Measurements from ENCODE around the gene SMC3.

SMC3 gene

GRCh38 chr10:110649347-110650264 lies 82.1 kb downstream of the SMC3 start:
- no peak overlapping the region for H3K4me3 ChIP-seq (ENCODE audit: low read depth, low read length)
- no peak for TF ChIP-seq CTCF (IDR thresholded peaks at IDR 0.05; ENCODE audit: low read depth, low read length)
- no peaks in the 10 kb centered on the region for H3K36me3 ChIP-seq
- no peaks in the 10 kb centered on the region for H3K27me3 ChIP-seq (ENCODE audit: insufficient read depth, low read depth, severe bottlenecking)
- H3K9me3 ChIP-seq (ENCODE audit: severe bottlenecking) = no peaks in the 10 kb centered on the region
- H3K27ac ChIP-seq = no peak overlapping the region
- DNase-seq = no peak

GRCh38 chr10:110650265-110650668 lies 82.8 kb downstream of the SMC3 start:
- Histone ChIP-seq H3K4me3 (ENCODE audit: low read depth, low read length) (no peak overlapping the region), H3K36me3 (no peaks in the 10 kb centered on the region), H3K27me3 (ENCODE audit: insufficient read depth, low read depth, severe bottlenecking) (no peaks in the 10 kb centered on the region), H3K27ac (no peak overlapping the region), H3K9me3 (ENCODE audit: severe bottlenecking) (no peaks in the 10 kb centered on the region)
- no peak for DNase-seq
- no peak for TF ChIP-seq CTCF (IDR thresholded peaks at IDR 0.05; ENCODE audit: low read depth, low read length)

- no peak for TF ChIP-seq CTCF (IDR thresholded peaks at IDR 0.05; ENCODE audit: low read depth, low read length)
- peak; percentile 74 for DNase-seq
- peak overlapping the region; percentile 21 for H3K4me3 ChIP-seq (ENCODE audit: low read depth, low read length)
- H3K27ac ChIP-seq = peak overlapping the region; percentile 25; the same call in 1 of the 2 replicates
- H3K27me3 ChIP-seq (ENCODE audit: insufficient read depth, low read depth, severe bottlenecking) = no peaks in the 10 kb centered on the region
- no peaks in the 10 kb centered on the region for H3K9me3 ChIP-seq (ENCODE audit: severe bottlenecking)
- no peaks in the 10 kb centered on the region for H3K36me3 ChIP-seq
Observed at GRCh38 chr10:110651044-110651958, 83.8 kb downstream of the SMC3 start.

- H3K9me3 ChIP-seq (ENCODE audit: severe bottlenecking) = no peaks in the 10 kb centered on the region
- H3K4me3 ChIP-seq (ENCODE audit: low read depth, low read length) = no peak overlapping the region
- no peak overlapping the region for H3K27ac ChIP-seq
- no peaks in the 10 kb centered on the region for H3K27me3 ChIP-seq (ENCODE audit: insufficient read depth, low read depth, severe bottlenecking)
- TF ChIP-seq CTCF (IDR thresholded peaks at IDR 0.05; ENCODE audit: low read depth, low read length) = no peak
- no peaks in the 10 kb centered on the region for H3K36me3 ChIP-seq
- DNase-seq = no peak
Observed at GRCh38 chr10:110652475-110653118, 85.1 kb downstream of the SMC3 start.

Data from WERI-Rb-1 (cell line).